Stimulated activated CD4-positive, alpha-beta T cell treated with anti-CD3 and anti-CD28 coated beads, TNF-alpha, amount 100 ng/mL, for 4 hours (primary cell): ENCODE measurements around the gene GLE1.
"Not testable (repeated sequence)": the region's sequence is repeated elsewhere in the genome, so short reads cannot be mapped to it uniquely, and the experiment has no call there.

Source experiments
- DNase-seq, 3 experiments: peaks; one replicate each; pipeline ENCODE4 v3.0.0-alpha.2; 2020; ENCODE audit warnings: low read depth in 3 of 3

GLE1 gene

DNA sequence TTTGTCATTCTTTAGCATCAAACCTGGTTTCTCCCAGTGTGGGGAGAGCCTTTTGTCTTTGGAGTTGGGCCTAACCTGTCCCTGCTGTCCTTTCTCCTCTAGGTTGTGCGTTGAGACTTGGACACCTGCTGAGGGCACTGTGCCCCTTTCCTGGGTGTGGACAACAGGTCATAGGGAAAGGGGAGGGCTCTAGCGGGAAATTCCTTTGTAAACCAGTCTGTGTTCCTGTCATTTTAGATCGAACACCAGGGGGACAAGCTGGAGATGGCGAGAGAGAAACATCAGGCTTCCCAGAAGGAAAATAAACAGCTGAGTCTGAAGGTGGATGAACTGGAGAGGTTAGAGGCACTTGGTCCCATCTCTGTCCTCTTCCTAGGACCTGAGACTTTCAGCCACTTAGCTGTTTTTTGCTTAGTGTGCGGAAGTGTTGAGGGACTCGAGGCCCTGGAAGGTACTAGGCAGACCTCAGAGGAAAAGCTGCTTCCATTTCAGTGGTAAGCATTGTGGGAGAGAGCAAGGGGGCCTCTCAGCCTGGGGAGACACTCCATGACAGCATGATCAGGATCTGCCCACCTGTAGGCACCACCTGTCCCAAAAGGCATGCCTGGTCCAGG, 8.6 kb upstream of the GLE1 start:
- no peak for DNase-seq

DNA sequence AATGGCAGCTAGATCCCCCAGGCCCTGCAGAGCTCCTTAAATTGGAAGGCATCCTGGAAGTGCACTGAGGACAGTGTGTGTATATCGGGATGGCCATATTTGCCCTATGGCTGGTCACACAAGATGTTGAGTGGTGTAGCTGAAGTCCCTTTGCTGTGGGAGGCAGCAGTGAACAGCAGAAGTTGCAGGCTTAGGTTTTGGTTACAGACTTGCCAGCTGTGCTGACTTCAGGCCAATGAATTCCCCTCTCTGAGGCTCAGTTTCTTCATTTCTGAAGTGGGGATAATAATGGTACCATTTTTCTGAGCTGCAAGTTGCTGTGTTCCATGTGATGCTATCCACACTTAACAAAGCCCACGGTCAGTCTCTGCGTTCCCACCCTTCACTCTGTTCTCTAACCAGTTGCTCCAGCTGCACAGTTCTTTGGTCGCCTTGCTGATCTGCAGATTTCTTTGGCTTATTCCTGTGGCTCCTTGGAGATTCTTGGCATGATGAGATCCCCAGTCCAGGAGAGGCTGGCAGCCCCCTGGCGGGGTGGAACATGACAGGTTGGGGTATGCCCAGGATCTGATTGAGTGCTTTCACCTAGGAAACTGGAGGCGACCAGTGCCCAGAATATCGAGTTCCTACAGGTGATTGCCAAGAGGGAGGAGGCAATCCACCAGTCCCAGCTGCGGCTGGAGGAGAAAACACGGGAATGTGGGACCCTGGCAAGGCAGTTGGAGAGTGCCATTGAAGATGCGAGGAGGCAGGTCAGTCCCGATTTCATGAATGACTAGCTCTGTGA, 6.5 kb upstream of the GLE1 start:
- no peak for DNase-seq

DNA sequence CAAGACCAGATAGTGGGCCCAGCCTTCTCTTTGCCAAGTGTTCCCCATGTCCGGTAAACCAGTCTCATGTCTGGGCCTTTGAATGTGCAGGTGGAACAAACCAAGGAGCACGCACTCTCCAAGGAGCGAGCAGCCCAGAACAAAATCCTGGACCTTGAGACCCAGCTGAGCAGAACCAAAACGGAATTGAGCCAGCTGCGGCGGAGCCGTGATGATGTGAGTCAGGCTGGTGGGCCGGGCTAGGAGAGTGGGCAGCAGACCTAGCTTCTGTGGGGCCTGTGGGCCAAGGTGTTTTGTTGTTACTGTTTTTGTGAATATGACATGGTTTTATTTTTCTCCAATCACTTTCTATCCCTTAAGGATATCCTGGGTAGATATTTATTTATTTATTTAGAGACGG, 5.6 kb upstream of the GLE1 start:
- DNase-seq: no peak

DNA sequence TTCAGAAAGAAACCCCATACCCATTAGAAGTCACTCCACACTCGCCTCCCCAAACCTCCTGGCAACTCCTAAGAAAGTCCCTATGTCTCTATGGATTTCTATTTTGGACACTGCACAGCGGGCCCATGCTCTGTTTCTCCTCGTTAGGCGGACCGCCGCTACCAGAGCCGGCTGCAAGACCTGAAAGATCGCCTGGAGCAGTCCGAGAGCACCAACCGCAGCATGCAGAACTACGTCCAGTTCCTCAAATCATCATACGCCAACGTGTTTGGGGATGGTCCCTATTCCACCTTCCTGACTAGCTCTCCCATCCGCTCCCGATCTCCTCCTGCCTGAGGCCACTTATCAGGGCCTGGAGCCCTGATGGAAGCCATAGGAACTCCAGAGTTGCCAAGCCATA, 4.6 kb upstream of the GLE1 start:
- no peak for DNase-seq

DNA sequence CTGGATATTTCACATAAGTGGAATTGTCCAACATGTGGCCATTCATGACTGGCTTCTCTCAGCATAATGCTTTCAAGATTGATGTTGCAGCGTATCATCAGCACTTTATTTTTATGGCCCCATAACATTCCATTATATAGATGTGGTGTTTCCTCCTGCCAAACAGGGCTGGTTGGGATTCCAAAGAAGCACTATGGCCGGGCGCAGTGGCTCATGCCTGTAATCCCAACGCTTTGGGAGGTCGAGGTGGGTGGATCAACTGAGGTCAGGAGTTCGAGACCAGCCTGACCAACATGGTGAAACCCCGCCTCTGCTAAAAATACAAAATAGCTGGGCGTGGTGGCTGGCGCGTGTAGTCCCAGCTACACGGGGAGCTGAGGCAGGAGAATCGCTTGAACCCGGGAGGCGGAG, 1.1 kb upstream of the GLE1 start:
- not testable (repeated sequence) for DNase-seq

DNA sequence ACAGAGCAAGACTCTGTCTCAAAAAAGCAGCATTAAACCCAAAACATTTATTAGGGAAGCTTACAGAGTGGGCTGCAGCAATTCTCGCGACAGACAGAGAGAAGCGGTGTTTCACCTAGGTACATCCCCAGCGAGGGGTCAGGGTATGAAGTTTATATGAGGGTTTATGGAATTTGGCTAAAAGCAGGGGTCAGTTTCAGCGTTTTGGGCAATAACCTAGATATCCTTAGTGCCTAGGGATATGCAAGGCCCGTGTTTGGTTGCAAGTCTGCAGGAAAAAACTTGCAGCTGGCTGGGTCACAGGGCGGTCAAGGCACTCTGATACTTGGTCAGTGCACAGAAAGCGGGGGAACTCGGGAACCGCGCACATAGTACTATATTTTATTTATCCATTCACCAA, 649 bp upstream of the GLE1 start:
- no peak for DNase-seq

DNA sequence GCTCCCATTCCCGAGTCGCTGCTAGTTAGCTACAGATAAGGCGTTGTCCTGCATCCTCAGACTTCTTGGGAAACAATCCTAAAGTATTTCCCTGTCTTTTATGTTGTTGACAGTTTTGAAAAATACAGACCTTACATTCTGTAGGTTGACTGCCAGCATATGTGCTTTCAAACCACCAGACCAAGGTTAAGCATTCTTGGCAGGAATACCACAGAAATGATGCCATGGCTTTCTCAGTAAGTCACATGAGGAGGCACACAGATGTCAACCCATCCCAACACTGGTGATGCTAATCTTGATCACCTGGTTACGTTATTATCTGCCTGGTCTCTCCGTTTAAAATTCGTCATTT, 871 bp downstream of the GLE1 start:
- DNase-seq: no peak

DNA sequence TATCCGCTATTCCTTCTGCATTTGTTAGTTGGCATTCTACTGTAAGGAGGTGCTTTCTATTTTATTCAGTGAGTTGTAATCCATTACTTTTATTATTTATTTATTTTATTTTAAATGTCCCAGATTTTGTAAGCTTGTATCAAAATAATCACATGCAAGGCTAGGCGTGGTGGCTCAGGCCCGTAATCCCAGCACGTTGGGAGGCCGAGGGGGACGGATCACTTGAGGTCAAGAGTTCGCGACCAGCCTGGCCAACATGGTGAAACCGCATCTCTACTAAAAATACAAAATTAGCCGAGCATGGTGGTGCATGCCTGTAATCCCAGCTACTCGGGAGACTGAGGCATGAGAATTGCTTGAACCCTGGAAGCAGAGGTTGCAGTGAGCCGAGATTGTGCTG, 1.4 kb downstream of the GLE1 start:
- not testable (repeated sequence) for DNase-seq

DNA sequence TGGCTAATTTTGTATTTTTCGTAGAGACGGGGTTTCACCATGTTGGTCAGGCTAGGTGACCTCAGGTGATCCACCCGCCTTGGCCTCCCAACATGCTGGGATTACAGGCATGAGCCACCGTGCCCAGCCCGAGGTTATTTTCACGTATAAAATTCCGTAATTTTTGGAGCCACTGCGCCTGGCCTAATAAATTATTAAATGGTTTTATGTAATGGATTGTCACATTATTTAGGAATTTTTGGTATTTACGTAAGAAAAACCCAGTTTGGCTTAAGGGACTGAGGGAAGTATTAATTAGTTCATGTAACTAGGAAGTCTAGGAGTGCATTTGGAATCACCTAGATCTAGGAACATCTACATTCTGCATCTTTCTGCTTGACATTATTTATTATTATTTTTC, 8.3 kb downstream of the GLE1 start:
- no peak for DNase-seq

DNA sequence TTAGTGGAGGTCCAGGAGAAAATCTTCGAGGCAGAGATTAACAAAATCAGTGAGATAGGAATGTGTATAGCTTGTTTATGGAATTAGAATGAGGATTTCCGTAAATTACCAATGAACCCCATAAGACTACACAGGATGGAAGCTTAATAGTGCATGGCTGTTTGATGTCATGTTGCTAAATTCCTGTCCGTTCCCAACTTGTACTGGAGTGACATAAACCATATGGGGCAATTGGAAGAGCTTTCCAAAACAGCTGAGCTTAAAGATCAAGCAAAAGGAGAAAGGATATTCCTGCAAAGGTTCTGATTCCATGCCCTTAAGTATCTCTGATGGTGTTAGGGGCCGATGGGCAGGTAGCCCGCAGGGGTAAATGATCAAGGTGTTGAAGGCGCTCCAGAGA, 17.4 kb downstream of the GLE1 start:
- no peak for DNase-seq

DNA sequence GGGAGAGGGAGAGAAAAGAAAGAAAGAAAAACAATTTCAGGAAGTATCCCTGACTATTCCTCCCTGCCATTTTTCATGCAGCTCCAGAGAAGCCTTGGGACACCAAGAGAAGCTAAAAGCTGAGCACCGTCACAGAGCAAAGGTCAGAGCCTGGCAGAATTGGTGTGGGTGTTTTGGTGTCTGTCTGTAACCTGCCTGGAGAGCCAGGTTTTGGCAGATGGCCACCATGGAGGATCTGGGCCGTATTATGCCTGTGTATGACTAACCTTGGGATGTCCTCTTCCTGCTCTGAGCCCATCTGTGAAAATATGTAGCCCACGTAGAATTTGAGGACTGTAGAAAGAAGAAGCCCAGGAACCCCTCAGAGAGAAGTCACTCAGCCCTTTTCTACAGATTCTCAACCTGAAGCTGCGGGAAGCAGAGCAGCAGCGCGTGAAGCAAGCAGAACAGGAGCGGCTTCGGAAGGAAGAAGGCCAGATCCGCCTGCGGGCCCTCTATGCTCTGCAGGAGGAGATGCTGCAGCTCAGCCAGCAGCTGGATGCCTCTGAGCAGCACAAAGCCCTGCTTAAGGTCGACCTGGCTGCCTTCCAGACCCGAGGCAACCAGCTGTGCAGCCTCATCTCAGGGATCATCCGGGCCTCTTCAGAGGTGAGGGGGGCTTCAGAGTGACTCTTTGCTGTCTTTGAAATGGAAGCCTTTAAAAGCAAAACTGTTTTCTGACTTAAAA, 18.8 kb downstream of the GLE1 start:
- no peak for DNase-seq

DNA sequence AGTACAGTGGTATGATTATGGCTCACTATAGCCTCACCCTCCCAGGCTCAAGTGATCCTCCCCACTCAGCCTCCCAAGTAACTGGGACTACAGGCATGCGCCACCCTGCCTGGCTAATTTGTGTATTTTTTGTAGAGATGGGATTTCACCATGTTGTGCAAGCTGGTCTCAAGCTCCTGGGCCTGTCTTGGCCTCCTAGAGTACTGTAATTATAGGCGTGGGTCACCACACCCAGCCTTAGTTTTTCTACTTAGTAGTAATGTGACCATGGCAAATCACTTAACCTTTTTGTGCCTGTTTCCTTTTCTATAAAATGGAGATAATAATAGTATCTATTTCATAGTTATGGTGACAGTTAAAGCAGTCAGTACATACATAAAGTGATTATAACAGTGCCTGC, 22.2 kb downstream of the GLE1 start:
- DNase-seq: no peak

DNA sequence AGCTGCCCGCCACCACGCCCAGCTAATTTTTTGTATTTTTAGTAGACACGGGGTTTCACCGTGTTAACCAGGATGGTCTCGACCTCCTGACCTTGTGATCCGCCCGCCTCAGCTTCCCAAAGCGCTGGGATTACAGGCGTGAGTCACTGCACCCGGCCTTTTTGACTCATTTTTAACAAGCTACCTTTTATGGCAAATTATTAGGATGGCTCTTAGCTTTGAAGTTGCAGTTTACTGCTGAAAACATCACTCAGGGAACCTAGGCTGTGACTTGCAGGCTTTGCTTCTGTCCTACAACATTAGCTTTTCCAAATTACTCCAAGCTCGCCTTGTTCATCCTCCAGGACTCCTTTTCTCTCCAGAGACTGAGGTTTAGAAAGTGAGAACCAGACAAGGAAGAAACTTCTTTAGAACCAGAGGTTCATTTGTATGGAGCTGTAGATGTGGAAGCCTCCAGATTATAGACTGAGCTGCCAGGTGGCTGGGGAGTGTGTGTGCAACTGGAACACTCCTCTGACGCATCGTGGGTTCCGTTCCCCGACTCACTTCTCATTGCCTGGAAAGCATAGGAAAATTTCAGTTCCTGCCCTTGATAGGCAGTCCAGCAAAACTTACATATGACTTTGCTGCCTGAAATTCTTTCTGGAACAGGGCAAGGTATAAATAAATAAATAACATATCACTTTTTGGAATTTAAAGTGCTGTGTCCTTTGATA, 24.1 kb downstream of the GLE1 start:
- DNase-seq: no peak

DNA sequence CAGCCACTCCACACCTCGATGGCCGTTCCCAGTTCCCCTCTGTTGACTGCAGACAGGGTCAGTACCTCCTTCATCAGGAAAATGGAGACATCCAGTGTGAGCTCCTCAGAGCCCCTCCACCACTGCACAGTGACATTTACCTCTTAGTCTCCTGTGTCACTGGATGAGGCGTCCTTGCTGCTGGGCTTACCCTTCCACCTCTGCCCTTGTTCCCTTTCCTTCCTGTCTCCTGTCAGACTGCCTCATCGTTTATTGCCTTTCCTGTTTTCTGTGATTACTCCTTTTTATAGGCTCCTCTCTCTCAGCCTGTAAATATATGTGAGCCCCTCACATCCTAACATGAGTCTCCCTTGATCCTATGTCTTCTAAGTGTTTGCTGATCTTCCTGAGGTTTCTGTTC, 24.7 kb downstream of the GLE1 start:
- no peak for DNase-seq

DNA sequence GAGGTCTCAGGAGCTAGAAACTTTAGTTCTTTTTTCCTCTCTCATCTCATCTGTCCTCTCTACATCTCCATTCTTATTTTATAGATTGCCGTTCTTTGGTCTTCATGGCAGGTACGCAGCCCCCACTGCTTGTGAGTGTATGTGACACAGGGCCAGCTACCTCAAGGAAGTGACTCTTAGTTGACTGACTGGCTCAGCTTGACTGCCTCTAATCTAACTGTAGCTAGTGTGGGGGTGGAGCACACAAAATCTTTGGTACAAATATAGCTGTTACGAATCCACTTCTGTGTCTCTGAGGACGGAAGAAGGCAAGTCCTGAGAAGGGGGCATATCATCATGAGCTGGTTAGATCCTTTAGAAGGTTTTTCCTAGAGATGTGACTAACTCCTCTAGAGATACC, 28.1 kb downstream of the GLE1 start:
- DNase-seq: no peak

DNA sequence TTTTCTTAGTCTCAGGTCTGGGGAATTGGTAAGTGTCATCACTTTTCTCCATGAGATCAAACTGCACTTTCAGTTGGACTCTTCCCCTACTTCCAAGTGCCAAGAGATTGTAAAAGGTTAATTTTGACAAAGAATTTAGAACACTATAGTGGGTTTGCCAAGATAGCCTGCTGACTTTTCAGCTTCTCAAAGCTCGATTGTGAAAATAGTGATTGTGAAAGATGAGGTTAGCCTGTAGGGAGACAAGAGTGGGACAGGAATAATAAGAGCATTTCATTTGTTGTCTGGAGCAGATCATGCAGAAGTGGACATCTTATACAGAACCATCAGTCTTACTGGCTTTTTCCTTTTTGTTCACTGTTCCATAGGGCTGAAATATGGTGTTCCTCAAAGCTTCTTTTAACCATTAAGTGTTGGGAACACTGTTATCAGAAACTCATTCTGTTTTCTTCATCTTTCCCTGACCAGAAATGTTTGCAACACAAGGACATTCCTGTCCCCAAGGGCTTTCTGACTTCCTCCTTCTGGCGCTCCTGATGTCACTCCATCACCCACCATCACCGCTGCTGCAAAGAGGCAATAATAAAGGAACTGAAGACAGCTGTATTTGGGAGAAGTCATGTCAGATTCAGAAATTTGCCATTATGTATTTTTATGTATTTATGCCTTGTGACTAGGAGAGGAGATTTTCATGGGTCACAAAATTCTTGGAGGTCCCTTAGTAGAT, 36.3 kb downstream of the GLE1 start:
- DNase-seq: no peak

DNA sequence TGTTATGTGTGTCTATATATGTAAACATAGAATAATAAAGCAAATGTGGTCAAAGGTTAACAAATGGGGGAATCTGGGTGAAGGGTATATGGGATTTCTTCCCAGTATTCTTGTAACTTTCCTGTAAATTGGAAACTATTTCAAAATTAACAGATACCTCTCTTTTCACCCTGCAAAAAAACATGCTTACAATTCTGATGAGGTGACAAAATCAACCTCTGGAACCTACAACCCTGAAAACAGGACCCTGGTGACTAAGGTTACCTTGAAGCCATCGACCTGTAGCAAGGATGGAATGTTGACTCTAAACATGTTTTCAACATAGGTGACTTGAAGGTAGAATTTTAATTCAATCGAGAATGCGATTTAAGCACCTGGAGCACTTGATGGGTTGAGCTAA, 42.0 kb downstream of the GLE1 start:
- DNase-seq: no peak

DNA sequence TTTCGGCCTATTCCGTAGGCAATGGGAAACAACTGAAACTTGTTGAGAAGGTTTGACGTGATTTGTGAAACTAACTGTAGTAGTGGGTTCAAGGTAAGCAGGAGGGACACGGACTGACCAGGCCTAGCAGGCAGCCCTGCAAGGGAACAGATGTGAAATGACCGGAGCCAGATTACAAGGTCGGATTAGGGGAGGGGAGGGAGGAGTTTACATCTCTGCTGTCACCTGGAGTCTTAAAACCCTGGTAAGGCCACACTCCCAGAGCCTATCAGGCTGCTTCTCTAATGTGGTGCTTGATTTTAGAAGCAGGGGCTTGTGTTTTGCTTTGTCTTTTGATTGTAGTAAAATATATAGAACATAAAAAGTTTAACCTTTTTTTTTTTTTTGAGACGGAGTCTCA, 44.4 kb downstream of the GLE1 start:
- DNase-seq: no peak

DNA sequence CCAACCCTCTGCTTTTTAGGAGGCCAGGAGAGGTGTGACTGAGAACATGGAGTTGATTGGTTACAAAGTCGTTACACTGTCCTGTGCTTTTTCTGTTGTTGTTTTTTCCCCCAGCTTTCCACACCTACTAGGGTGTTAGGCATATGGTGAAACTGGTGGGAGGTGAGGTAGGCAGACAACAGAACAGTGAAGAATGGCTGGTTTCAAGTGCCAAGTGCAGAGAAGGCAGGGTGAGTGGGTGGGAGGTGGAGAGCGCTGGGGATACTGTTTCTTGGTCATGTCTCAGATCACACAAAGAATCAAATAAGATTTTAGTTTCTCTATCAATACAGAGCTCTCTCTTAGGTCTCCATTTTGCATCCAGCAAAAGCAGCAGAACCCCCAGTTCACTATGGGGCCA, 45.7 kb downstream of the GLE1 start:
- no peak for DNase-seq

DNA sequence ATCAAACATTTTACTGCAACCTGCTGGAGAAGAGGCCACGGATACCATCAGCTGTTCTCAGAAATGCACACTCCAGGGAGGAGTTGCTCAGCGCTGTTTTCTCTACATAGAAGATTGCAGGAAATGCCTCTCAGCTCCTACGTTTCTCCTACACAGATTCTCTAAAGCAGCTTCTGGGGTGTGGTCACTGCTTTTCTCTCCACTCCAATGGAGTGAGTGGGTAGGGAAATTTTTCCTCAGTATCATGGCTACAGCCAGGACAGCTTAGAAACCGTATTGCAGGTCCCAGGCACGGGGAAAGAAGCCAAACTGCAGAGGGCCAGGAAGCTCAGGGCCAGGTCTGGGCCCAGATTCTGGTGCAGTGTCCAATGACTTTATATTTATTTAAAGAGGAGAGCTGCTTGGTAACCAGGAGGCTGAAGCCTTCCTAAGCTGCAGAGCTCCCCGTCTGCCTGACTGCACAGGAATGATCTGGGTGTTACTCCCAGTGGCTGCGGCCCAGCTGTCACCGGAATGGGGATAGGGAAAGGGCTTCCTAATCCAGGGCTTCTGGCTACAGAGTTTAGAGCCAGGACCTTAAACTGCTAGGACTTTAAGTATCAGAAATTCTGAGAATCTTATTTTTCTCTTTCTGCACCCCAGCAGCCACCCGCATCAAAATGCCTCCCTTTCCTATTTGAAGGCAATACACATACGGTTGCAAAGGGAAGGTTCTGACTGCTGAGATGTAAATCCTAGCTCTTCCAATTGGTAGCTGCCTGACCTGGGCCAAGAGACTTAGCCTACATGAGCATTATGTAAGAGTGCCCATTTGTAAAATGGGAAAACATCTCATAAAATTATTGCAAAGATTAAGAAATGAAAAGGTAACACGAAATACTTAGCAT, 46.5 kb downstream of the GLE1 start:
- no peak for DNase-seq

DNA sequence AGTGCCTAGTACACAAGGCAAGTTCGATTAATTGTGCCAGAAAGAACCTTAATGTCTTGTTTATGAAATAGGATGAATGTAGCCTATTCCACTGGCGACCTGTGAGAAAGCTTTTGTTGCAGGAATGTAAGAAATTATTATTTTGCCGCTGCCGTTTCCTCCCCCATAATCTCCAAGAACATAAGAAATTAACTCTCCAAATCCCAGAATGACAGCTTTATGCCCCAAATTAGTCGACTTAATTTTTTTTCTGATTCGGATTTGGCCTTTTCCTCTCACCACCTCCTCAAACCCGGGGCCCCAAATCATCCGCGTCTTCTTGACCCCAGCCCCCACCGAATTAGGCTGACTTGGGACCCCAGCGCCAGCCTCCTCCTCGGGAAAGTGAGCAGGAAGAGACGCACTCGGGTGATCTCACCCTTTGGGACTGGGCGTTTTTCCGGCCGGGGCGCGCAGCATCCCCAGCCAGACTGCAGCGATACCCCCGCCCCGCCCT, 47.2 kb downstream of the GLE1 start:
- no peak for DNase-seq
